ENCODE measurements around the gene STK4. TPM values are rescaled to one million over a fixed set of nuclear protein-coding genes. Genes with fewer than 3 reads are reported as not detected.

STK4 gene
- total RNA-seq, 1 donor from 2014 or later = 34.8 TPM

DNA sequence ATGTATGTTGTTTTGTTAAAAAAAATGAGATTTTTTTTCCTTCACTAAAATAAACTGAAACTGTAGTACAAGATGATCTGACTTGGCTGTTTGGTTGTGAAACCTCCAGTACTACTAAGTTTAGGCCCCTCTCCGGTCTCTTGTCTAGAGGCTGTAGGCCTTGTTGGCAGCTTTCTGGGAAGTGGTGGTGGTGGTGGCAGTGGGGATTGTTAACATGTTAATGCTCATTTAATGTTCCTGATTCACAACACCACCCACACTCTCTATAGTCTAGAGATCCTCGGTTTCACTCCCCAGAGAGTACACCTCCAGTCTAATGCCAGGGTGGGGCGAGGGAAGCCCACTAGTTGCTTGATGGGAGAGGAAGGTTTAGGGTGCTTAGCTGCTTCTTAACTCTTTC lies 24.1 kb downstream of the STK4 start:
- Histone ChIP-seq H3K36me3 (ENCODE audit: control insufficient read depth, insufficient read depth, low read length) (peaks cover 4% of the 10 kb centered on the region), H3K27me3 (ENCODE audit: control insufficient read depth, insufficient read depth, low read length) (no peaks in the 10 kb centered on the region), H3K4me3 (ENCODE audit: low read depth, low read length) (no peak overlapping the region)
- DNase-seq (ENCODE audit: low read depth) (no peak), FAIRE-seq (no peak)
- TF ChIP-seq, protein P1, sequence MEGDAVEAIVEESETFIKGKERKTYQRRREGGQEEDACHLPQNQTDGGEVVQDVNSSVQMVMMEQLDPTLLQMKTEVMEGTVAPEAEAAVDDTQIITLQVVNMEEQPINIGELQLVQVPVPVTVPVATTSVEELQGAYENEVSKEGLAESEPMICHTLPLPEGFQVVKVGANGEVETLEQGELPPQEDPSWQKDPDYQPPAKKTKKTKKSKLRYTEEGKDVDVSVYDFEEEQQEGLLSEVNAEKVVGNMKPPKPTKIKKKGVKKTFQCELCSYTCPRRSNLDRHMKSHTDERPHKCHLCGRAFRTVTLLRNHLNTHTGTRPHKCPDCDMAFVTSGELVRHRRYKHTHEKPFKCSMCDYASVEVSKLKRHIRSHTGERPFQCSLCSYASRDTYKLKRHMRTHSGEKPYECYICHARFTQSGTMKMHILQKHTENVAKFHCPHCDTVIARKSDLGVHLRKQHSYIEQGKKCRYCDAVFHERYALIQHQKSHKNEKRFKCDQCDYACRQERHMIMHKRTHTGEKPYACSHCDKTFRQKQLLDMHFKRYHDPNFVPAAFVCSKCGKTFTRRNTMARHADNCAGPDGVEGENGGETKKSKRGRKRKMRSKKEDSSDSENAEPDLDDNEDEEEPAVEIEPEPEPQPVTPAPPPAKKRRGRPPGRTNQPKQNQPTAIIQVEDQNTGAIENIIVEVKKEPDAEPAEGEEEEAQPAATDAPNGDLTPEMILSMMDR (IDR thresholded peaks at IDR 0.05; ENCODE audit: insufficient read depth, low read length, severe bottlenecking) = no peak

DNA sequence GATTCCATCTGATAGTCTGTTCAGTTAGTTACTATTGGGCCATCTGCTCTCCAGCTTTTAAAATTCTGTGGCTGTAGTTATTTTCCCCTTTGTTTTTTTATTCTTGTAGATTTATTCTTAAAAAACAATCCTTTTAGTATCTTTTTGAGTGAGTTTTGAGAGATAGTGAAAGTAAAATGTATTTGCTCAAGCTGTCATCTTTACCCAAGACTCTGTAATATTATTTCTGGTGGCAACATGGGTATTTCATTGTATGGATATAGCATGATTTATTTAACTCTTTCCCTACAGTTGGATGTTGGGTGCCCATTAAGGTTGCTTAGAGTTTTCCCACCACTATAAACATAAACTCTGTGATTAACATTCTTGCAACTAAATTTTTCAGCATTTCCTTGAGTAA lies 24.6 kb downstream of the STK4 start:
- H3K27me3 ChIP-seq (ENCODE audit: control insufficient read depth, insufficient read depth, low read length) = no peaks in the 10 kb centered on the region
- DNase-seq (ENCODE audit: low read depth) = no peak
- no peak for FAIRE-seq
- H3K36me3 ChIP-seq (ENCODE audit: control insufficient read depth, insufficient read depth, low read length) = peaks cover 6% of the 10 kb centered on the region
- TF ChIP-seq, protein P1 (IDR thresholded peaks at IDR 0.05; ENCODE audit: insufficient read depth, low read length, severe bottlenecking) = no peak
- H3K4me3 ChIP-seq (ENCODE audit: low read depth, low read length) = no peak overlapping the region

DNA sequence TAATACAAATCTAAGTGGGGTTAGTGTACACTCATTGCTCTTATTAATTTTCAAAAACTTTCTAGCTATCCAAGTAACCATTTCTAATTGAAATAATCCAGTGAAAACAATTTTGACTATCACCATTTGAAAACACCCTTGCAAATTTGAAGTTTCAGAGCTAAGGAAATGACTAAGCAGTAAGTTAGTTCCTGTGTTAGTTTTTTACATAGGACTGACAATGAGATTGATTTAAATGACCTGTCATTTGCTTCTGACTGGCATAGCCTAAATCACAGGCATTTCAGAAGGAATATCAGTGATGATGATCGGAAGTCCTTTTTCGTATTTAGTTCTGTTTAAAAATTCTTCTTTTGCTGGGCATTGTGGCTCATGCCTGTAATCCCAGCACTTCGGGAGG lies 27.0 kb downstream of the STK4 start:
- TF ChIP-seq, protein P1 (IDR thresholded peaks at IDR 0.05; ENCODE audit: insufficient read depth, low read length, severe bottlenecking) = no peak
- no peak for FAIRE-seq
- Histone ChIP-seq H3K36me3 (ENCODE audit: control insufficient read depth, insufficient read depth, low read length) (peaks cover 13% of the 10 kb centered on the region), H3K27me3 (ENCODE audit: control insufficient read depth, insufficient read depth, low read length) (no peaks in the 10 kb centered on the region), H3K4me3 (ENCODE audit: low read depth, low read length) (no peak overlapping the region)
- DNase-seq (ENCODE audit: low read depth) = peak; percentile 60

DNA sequence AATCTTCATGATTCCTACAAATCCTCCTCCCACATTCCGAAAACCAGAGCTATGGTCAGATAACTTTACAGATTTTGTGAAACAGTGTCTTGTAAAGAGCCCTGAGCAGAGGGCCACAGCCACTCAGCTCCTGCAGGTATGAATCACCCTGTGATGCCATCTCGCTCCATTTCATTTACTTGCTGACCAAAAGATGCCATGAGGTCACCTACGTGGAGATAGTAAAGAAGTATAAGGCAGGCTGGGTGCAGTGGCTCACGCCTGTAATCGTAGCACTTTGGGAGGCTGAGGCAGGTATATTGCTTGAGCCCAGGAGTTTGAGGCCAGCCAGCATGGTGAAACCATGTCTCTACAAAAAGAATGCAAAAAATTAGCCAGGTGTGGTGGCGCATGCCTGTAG lies 30.9 kb downstream of the STK4 start:
- Histone ChIP-seq H3K4me3 (ENCODE audit: low read depth, low read length) (no peak overlapping the region), H3K27me3 (ENCODE audit: control insufficient read depth, insufficient read depth, low read length) (no peaks in the 10 kb centered on the region), H3K36me3 (ENCODE audit: control insufficient read depth, insufficient read depth, low read length) (peaks cover 20% of the 10 kb centered on the region)
- no peak for DNase-seq (ENCODE audit: low read depth)
- no peak for FAIRE-seq
- TF ChIP-seq, protein P1 (IDR thresholded peaks at IDR 0.05; ENCODE audit: insufficient read depth, low read length, severe bottlenecking) = no peak

DNA sequence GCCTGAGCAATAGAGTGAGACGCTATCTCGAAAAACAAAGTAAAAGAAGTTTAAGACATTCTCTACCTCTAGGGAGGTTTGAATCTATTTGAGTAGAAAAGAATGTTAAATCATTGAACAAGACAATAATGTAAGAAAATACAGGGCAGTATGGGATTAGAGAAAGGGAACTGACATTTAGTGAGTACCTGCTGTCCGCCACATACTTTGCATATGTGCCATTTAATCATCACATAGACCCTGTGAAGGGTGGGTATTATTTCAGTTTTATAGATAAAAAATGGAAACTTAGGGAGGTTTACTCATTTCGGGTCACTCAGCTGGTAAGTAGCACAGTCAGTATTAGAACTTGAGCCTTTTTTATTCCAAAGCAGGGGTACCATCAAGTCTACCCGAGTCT lies 31.4 kb downstream of the STK4 start:
- DNase-seq (ENCODE audit: low read depth) (no peak), FAIRE-seq (no peak)
- Histone ChIP-seq H3K36me3 (ENCODE audit: control insufficient read depth, insufficient read depth, low read length) (peaks cover 20% of the 10 kb centered on the region), H3K27me3 (ENCODE audit: control insufficient read depth, insufficient read depth, low read length) (no peaks in the 10 kb centered on the region), H3K4me3 (ENCODE audit: low read depth, low read length) (no peak overlapping the region)
- TF ChIP-seq, protein P1 (IDR thresholded peaks at IDR 0.05; ENCODE audit: insufficient read depth, low read length, severe bottlenecking) = no peak

DNA sequence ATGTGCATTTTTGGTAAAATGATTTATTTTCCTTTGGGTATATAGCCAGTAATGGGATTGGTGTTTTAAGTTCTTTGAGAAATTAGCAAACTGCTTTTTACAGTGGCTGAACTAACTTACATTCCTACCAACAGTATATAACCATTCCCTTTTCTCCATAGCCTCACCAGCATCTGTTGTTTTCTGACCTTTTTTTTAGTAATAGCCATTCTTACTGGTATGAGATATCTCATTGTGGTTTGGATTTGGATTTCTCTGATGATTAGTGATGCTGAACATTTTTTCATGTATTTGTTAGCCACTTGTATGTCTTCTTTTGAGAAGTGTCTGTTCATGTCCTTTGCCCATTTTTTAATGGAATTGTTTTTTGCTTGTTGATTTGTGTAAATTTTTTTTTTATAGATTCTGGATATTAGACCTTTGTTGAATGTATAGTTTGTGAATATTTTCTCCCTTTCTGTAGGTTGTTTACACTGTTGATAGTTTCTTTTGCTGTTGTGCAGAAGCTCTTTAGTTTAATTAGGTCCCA lies 42.3 kb downstream of the STK4 start:
- TF ChIP-seq, protein P1 (IDR thresholded peaks at IDR 0.05; ENCODE audit: insufficient read depth, low read length, severe bottlenecking) = no peak
- H3K36me3 ChIP-seq (ENCODE audit: control insufficient read depth, insufficient read depth, low read length) = peaks cover 1% of the 10 kb centered on the region
- H3K27me3 ChIP-seq (ENCODE audit: control insufficient read depth, insufficient read depth, low read length) = no peaks in the 10 kb centered on the region
- no peak overlapping the region for H3K4me3 ChIP-seq (ENCODE audit: low read depth, low read length)
- no peak for DNase-seq (ENCODE audit: low read depth)
- no peak for FAIRE-seq

All from bronchial epithelial cell (primary cell).